Measurements from ENCODE around the gene EXOSC7. TPM values are rescaled to one million over a fixed set of nuclear protein-coding genes. Genes with fewer than 3 reads are reported as not detected.
A peak's percentile ranks its signal among the peaks of the same experiment; 100 is the strongest.

The EXOSC7 gene
- total and polyA plus RNA-seq, 9 of the 15 experiments (the other 6 are each of a cell fraction or from before 2014, with no cell fraction given), result 88.5 to 237 (median 112) TPM

DNA sequence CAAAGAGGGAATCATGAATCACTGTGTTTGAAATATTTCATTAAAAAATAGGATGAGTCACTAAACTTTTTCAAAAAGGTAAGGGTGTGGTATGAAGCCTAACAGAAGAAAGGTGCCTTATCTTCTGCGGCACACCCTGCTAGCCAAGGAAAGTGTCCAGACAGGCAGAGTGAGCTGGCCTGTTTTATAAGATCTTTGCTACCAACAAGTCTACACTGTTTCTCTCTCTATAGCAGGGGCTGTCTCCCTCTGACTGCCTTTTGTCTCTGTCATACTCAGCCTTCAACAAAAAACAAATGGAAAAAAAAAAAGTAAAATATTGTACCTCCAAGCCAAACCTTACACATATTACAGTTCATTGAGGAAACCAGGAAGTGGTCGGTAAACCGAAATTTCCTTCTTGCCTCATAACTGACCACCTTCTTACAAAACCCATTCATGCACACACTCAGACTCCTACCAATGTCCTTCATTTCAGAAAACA is 9.2 kb upstream of the EXOSC7 start (continued):
- TF ChIP-seq, protein P1, sequence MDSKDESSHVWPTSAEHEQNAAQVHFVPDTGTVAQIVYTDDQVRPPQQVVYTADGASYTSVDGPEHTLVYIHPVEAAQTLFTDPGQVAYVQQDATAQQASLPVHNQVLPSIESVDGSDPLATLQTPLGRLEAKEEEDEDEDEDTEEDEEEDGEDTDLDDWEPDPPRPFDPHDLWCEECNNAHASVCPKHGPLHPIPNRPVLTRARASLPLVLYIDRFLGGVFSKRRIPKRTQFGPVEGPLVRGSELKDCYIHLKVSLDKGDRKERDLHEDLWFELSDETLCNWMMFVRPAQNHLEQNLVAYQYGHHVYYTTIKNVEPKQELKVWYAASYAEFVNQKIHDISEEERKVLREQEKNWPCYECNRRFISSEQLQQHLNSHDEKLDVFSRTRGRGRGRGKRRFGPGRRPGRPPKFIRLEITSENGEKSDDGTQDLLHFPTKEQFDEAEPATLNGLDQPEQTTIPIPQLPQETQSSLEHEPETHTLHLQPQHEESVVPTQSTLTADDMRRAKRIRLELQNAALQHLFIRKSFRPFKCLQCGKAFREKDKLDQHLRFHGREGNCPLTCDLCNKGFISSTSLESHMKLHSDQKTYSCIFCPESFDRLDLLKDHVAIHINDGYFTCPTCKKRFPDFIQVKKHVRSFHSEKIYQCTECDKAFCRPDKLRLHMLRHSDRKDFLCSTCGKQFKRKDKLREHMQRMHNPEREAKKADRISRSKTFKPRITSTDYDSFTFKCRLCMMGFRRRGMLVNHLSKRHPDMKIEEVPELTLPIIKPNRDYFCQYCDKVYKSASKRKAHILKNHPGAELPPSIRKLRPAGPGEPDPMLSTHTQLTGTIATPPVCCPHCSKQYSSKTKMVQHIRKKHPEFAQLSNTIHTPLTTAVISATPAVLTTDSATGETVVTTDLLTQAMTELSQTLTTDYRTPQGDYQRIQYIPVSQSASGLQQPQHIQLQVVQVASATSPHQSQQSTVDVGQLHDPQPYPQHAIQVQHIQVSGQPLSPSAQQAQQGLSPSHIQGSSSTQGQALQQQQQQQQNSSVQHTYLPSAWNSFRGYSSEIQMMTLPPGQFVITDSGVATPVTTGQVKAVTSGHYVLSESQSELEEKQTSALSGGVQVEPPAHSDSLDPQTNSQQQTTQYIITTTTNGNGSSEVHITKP (IDR thresholded peaks at IDR 0.05; ENCODE audit: partially characterized antibody), result no peak
- TF ChIP-seq, protein P2, sequence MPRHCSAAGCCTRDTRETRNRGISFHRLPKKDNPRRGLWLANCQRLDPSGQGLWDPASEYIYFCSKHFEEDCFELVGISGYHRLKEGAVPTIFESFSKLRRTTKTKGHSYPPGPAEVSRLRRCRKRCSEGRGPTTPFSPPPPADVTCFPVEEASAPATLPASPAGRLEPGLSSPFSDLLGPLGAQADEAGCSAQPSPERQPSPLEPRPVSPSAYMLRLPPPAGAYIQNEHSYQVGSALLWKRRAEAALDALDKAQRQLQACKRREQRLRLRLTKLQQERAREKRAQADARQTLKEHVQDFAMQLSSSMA (CRISPR knock-in tag; IDR thresholded peaks at IDR 0.05), result no peak
- peak; percentile 36; the same call in 1 of the 2 replicates for TF ChIP-seq LEF1 (IDR thresholded peaks at IDR 0.05)
- no peak for TF ChIP-seq SRSF1 (IDR thresholded peaks at IDR 0.05; ENCODE audit: low read depth, low read length)
- TF ChIP-seq, protein P3, sequence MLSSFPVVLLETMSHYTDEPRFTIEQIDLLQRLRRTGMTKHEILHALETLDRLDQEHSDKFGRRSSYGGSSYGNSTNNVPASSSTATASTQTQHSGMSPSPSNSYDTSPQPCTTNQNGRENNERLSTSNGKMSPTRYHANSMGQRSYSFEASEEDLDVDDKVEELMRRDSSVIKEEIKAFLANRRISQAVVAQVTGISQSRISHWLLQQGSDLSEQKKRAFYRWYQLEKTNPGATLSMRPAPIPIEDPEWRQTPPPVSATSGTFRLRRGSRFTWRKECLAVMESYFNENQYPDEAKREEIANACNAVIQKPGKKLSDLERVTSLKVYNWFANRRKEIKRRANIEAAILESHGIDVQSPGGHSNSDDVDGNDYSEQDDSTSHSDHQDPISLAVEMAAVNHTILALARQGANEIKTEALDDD (IDR thresholded peaks at IDR 0.05), result no peak
- TF ChIP-seq MEF2D (tag; conservative IDR thresholded peaks at IDR 0.05; ENCODE audit: low read depth), result no peak
- TF ChIP-seq, protein P4, sequence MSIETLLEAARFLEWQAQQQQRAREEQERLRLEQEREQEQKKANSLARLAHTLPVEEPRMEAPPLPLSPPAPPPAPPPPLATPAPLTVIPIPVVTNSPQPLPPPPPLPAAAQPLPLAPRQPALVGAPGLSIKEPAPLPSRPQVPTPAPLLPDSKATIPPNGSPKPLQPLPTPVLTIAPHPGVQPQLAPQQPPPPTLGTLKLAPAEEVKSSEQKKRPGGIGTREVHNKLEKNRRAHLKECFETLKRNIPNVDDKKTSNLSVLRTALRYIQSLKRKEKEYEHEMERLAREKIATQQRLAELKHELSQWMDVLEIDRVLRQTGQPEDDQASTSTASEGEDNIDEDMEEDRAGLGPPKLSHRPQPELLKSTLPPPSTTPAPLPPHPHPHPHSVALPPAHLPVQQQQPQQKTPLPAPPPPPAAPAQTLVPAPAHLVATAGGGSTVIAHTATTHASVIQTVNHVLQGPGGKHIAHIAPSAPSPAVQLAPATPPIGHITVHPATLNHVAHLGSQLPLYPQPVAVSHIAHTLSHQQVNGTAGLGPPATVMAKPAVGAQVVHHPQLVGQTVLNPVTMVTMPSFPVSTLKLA (conservative IDR thresholded peaks at IDR 0.05), result 0 out of 4 replicates have a peak, but pooled peaks of 1 of the 2 experiments have one; percentile 6
- TF ChIP-seq SAP30 (IDR thresholded peaks at IDR 0.05; ENCODE audit: borderline replicate concordance, insufficient read depth, low read depth, low read length, poor library complexity, severe bottlenecking), result no peak
- TF ChIP-seq DMBX1 (CRISPR knock-in tag; IDR thresholded peaks at IDR 0.05; ENCODE audit: borderline replicate concordance), result no peak
- peak; percentile 84 for TF ChIP-seq DPF2 (IDR thresholded peaks at IDR 0.05)
- TF ChIP-seq STAG1 (CRISPR knock-in tag; IDR thresholded peaks at IDR 0.05; ENCODE audit: borderline replicate concordance), result no peak
- TF ChIP-seq GTF2E2 (tag; IDR thresholded peaks at IDR 0.05), result no peak
- no peak for TF ChIP-seq TARDBP (IDR thresholded peaks at IDR 0.05)
- no peak for TF ChIP-seq EWSR1 (IDR thresholded peaks at IDR 0.05; ENCODE audit: borderline replicate concordance, low read depth, partially characterized antibody)
- TF ChIP-seq ZNF282 (CRISPR knock-in tag; IDR thresholded peaks at IDR 0.05), result no peak
- no peak for TF ChIP-seq TAF7 (tag; IDR thresholded peaks at IDR 0.05)
- no peak for TF ChIP-seq FUS (optimal IDR thresholded peaks at IDR 0.05; ENCODE audit: low read depth, low read length)
- TF ChIP-seq ZNF584 (CRISPR knock-in tag; IDR thresholded peaks at IDR 0.05; ENCODE audit: low read depth), result no peak
- TF ChIP-seq CTBP1 (IDR thresholded peaks at IDR 0.05; ENCODE audit: borderline replicate concordance), result peak; percentile 79; the same call in 1 of the 2 replicates
- TF ChIP-seq MXI1 (IDR thresholded peaks at IDR 0.05; ENCODE audit: low read depth, low read length), result no peak
- no peak for TF ChIP-seq PPARD (CRISPR knock-in tag; IDR thresholded peaks at IDR 0.05)
- peak; percentile 76 for TF ChIP-seq TCF3 (CRISPR knock-in tag; IDR thresholded peaks at IDR 0.05)
- no peak for TF ChIP-seq KAT2B (IDR thresholded peaks at IDR 0.05; ENCODE audit: low read depth, low read length)
- TF ChIP-seq ZNF3 (CRISPR knock-in tag; IDR thresholded peaks at IDR 0.05), result no peak

All from K562 (cell line).